ENCODE data around the gene GNPTG.

GNPTG gene

DNA sequence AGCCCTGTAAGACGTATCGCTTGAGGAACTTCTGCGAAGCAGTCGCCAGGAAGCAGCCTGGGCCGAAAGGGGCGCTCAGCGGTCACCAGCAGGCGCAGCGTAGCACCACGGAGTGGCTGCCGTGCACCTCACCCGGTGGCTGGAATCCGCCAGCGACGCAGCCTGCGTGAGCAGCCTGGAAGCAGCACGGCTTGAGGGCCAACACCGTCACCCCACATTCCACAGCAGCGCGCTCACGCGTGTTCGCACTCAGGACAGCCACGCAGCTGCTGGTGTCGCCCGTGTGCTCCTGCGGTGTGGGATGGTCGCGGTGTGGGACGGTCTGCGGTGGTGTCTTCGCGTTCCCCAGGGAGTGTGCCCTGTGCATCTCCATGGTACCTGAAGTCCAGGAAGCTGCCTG is 32.7 kb upstream of the GNPTG start:
- no peak for DNase-seq (ENCODE audit: low read depth)
- TF ChIP-seq, protein P1, sequence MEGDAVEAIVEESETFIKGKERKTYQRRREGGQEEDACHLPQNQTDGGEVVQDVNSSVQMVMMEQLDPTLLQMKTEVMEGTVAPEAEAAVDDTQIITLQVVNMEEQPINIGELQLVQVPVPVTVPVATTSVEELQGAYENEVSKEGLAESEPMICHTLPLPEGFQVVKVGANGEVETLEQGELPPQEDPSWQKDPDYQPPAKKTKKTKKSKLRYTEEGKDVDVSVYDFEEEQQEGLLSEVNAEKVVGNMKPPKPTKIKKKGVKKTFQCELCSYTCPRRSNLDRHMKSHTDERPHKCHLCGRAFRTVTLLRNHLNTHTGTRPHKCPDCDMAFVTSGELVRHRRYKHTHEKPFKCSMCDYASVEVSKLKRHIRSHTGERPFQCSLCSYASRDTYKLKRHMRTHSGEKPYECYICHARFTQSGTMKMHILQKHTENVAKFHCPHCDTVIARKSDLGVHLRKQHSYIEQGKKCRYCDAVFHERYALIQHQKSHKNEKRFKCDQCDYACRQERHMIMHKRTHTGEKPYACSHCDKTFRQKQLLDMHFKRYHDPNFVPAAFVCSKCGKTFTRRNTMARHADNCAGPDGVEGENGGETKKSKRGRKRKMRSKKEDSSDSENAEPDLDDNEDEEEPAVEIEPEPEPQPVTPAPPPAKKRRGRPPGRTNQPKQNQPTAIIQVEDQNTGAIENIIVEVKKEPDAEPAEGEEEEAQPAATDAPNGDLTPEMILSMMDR (IDR thresholded peaks at IDR 0.05; ENCODE audit: low read length, missing control alignments) = no peak
- H3K4me3 ChIP-seq (replicated peaks; ENCODE audit: low read depth, low read length) = no peak overlapping the region

DNA sequence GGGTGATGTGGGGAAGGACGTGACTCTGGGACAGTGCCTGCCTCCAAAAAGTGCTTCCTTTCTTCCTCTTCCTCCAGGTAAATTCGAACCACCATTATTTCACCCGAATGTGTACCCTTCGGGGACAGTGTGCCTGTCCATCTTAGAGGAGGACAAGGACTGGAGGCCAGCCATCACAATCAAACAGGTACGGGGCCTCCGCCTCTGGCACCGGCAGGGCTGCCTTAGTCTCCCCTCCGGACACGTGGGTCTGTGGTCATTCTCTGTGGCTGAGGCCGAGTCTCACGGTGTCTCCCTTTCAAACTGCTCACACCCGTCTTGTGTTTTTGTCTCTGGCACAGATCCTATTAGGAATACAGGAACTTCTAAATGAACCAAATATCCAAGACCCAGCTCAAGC is 31.6 kb upstream of the GNPTG start:
- DNase-seq (ENCODE audit: low read depth) = no peak
- no peak overlapping the region for H3K4me3 ChIP-seq (replicated peaks; ENCODE audit: low read depth, low read length)
- TF ChIP-seq, protein P1 (IDR thresholded peaks at IDR 0.05; ENCODE audit: low read length, missing control alignments) = no peak

DNA sequence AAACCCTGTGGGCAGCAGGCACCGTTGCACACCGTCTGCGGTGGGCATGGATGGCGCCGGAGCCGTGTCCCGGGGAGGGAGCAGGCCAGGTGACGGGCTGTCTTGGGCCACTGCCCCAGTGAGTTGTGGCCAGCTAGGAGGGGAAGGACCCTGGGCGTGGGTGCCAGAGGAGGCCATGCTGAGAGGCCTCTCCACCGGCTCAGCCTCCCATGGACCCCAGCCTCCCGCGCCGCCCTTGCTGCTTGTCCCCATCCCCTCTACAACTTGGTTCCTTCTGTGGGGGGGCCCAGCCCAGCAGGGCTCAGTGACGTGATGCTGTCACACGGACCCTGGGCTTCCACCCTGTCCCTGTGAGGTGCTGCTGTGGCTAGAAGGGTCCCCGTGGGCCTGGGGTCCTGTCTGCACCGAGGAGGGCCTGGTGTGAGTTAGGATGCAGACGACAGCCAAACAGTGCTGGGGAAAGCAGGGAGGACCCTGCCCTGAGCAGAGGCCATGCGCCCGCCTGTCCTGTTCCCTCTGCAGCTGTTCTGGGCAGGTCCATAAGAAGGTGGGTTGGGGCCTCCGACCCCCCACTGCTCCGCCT is 31.0 kb upstream of the GNPTG start:
- TF ChIP-seq, protein P1 (IDR thresholded peaks at IDR 0.05; ENCODE audit: low read length, missing control alignments) = no peak
- no peak for DNase-seq (ENCODE audit: low read depth)
- no peak overlapping the region for H3K4me3 ChIP-seq (replicated peaks; ENCODE audit: low read depth, low read length)

DNA sequence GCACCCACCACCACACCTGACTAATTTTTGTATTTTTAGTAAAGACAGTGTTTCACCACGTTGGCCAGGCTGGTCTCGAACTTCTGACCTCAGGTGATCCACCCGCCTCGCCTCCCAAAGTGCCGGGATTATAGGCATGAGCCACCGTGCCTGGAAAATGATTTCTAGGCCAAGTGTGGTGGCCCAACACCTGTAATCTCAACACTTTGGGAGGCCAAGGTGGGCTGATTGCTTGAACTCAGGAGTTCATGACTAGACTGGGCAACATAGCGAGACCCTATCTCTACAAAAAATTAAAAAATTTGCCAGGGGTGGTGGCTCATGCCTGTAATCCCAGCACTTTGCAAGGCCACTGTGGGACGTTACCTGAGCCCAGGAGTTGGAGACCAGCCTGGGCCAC is 29.3 kb upstream of the GNPTG start:
- DNase-seq (ENCODE audit: low read depth) = no peak
- no peak overlapping the region for H3K4me3 ChIP-seq (replicated peaks; ENCODE audit: low read depth, low read length)
- TF ChIP-seq, protein P1 (IDR thresholded peaks at IDR 0.05; ENCODE audit: low read length, missing control alignments) = no peak

DNA sequence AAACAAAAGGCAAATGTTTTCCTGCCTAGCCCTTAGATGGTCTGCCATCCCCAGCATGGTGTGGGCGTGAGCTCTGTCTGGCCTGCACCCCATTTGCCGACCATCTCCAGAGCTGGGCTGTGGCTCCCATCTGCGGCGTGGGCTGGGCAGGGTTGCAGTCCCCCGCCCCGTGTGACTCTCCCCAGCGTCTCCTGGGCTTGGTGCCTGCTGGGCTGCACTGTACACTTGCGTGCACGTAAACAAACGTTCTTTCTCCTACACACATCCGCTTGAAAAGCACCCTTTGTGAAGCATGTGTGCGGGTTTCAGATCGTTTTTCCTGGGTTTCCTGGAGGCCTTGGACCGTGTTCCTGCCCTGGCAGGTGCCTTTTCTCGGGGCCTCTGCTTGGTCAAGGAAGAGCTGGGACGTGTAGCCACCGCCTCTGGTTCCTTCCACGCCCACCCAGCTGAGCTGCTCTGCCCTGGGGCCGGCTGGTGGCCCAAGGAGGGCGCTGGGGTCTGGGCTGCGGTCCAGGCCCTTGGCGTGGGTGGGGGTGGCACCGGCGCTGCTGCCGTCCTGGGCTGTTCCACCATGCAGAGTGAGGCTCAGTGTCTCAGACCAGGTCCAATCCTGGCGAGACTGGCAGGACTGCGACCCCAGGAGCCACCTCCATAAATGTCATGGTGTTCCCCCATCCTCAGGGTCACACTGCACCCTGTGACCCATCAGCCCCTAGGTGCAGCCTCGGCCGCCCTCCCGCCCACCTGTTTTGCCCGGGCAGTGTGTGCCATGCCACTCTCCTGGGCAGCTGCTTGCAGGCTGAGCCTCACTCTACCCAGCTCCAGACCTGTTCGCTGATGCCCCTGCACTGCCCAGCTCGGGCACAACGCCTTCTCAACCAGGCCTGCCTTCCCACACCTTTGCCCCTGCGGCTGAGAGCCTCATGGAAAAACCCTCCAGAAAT is 28.2 kb upstream of the GNPTG start:
- TF ChIP-seq, protein P1 (IDR thresholded peaks at IDR 0.05; ENCODE audit: low read length, missing control alignments) = no peak
- DNase-seq (ENCODE audit: low read depth) = no peak
- H3K4me3 ChIP-seq (replicated peaks; ENCODE audit: low read depth, low read length) = no peak overlapping the region

DNA sequence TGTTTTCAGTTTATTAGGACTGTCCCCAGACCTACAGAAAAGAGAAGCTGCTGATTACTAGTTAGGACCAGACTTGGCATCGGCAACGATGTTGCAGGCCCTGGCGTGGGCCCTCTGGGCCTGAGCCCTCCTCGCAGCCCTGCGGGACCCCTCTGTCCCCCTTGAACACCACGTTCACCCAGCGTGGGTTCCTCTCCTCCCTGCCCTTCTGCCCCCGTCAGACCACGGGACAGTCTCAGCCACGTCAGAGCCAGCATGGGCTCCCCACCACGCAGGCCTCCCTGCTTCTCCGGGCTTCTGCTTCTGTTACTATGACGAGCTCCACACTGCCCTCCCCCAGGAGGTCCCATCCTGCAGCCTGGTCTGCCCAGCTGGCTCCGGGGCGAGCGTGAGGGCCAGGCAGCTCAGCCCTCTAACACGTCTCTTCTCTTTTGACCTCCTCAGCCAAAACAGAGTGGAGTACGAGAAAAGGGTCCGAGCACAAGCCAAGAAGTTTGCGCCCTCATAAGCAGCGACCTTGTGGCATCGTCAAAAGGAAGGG is 27.4 kb upstream of the GNPTG start:
- TF ChIP-seq, protein P1 (IDR thresholded peaks at IDR 0.05; ENCODE audit: low read length, missing control alignments) = no peak
- H3K4me3 ChIP-seq (replicated peaks; ENCODE audit: low read depth, low read length) = no peak overlapping the region
- DNase-seq (ENCODE audit: low read depth) = no peak

All from fibroblast of pulmonary artery (primary cell).